GM21737 (cell line): ENCODE results near the gene WDR76.

Experiments used
- ATAC-seq: cut with Tn5 transposase; IDR thresholded peaks from one replicate; pipeline ENCODE4 v1.9.1; 2021; ENCODE audit warnings: mild to moderate bottlenecking, moderate library complexity; ENCODE audit not compliant: unreplicated experiment

The WDR76 gene

DNA sequence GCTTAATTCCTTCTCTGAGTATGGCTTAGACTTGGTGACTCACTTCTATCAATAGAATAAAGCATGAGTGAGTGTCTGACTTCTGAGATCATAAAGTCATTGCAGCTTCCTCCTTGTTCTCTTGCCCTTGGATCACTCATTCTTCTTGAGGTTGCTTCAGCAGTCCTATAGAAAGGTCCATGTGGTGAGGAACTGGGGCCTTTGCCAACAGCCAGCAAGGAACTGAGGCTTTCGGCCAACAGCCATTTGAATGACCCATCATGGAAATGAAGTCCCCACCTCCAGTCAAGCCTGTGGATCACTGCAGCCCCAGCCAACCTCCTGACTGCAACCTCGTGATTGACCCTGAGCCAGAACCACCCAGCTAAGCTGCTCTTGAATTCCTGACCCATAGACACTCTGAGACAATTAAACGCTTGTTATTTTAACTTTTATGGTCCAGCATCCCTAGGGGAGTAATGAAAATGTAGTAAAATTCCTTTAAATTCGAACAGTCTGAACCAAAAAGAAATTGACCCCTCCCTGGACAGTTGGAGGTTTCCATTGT, 84.5 kb downstream of the WDR76 start:
- ATAC-seq = no peak

DNA sequence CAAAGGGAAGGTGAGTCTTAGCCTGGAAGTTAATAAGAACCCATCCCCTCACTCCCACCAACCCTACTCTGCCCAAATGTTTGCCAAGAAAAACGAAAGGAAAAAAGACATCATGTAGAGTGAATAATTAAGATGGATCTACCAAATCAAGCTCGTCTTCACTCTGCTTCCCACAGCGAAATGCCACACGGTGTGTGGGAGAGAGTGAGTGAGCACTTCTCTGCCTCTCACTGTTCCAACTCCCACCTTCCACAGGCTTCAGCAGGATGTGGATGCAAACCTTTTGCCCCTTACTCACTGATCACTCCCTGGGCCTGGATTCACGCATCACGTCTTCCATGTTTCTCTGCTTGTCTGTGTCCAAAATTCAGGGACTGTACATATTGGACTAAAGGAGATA, 85.4 kb downstream of the WDR76 start:
- ATAC-seq = no peak

DNA sequence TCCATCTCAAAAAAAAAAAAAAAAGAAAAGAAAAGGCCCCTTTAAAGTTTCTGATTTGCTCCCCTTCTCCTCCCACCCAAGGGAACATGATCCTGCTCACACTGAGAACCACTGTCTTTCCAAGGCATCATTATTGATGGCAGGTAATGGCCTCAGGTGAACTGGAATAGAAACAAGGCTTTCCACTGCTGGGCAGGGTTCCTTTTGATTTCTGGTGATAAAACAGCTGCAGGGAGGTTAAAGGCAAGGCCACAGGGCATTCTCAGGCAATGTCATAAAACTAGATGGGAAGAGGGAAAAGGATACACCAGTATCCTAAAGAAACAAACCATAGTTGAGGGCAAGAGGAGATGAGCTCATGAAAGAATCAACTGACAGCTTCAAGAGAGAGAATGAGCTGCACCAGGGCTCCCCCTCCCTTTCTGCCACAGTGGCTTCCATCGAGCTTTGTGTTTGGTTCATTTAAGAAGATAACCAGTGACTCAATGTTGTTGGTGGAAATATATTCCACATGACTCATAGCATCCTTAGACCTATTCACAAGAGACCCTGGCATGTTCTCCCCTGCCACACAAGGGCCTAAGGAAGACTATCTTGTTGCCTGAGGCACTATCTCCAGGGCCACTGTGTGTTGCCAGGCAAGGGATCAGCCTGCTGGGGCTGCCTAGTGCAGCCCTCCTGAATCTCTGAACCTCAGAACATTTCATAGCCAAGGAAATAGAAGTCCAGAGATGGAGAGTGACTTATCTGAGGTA, 86.4 kb downstream of the WDR76 start:
- ATAC-seq = no peak

DNA sequence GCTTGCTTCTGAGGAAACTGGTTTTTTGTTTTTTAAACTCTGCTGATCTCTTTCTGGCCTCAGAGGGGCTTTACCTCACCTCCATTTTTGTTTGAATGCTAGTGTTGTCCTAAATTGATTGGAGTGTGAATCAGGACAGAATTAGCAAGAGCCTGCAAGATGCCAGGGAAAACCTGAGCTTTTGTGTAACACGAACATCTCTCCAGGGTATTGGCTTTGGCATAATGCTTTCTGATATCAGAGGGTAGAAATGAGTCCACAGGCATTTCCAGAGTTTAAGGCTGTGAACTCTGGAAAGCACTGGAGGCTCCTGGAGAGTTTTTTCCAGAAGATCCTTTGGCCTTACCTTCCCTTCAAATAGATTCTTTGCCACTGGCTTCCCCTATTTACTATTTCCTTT, 87.1 kb downstream of the WDR76 start:
- no peak for ATAC-seq

DNA sequence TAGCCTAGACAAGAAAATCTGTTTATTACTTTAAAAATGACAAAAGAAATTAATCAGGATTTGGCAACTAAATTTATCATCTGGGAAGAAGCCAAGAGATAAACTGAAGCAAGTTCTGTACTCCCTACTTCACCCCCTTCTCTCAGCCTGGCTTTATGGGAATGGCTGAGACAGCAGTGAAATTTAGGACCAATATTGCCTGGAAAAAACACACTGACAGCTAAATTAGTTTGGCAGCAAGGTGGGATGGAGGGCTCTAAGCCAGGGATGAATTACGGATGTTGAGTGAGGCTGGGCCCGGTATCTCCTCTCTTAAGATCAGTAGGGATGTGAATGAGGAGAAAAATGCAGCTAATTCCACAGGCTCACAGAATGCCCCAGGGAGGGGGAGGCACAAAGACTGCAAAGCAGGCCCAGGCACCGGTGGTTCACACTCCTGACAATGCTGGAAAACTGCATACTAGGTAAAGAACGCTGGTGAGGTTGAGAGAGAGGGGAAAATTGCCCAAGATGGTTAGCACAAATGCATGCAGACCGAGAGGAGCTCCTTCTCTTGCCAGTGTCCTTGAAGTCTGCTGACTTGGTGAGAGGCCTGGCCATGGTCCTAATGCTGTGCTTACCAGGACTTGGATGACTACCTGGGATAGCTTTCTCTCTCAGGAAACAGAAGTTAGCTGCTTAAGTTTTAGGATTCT, 89.0 kb downstream of the WDR76 start:
- no peak for ATAC-seq

DNA sequence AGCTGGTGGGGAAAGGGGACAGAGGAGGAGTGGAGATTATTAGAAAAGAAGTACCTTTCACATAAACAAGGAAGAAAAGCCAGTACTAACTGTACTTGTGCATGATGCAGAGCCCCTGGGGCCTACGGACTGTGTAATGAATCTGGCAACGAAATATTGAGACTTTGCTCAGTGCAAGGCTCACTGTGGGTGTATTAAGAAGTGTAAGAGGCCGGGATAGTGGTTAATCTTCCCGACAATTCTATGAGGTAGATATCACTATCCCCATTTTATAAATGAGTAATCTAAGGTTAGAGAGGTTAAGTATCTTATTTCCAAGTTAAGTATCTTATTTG, 89.5 kb downstream of the WDR76 start:
- ATAC-seq = no peak
